Natural killer cell (primary cell): Measurements from ENCODE around the gene KIAA0232. TPM values are rescaled to one million over a fixed set of nuclear protein-coding genes. Genes with fewer than 3 reads are reported as not detected.
"Not testable (repeated sequence)": the region's sequence is repeated elsewhere in the genome, so short reads cannot be mapped to it uniquely, and the experiment has no call there.

Experiments used
- ATAC-seq, 3 donors: fragments of 150-1000 bp in 2 of 3; fragments of 200-7000 bp in 1 of 3; cut with Tn5 transposase; 1 replicate in 1 of 3; 2 replicates in 2 of 3; pipeline ENCODE4 v1.10.0; 2021; ENCODE audit warnings: mild to moderate bottlenecking in 2 of 3, moderate library complexity in 2 of 3
- DNase-seq, 2 donors: peaks; one replicate each; pipeline versions ENCODE4 v3.0.0 to v3.0.0-alpha.2; 2013 to 2021; ENCODE audit warnings: mixed read lengths in 1 of 2
- H3K27ac ChIP-seq: one replicate; pipeline ENCODE4 v1.5.1; 2013; ENCODE audit warnings: mild to moderate bottlenecking, low read length
- H3K27me3 ChIP-seq: one replicate; pipeline ENCODE4 v1.6.1; 2013; ENCODE audit warnings: low read length; ENCODE audit not compliant: control insufficient read depth, insufficient read depth
- H3K36me3 ChIP-seq: one replicate; pipeline ENCODE4 v1.6.1; 2013; ENCODE audit warnings: low read length; ENCODE audit not compliant: control insufficient read depth, insufficient read depth
- H3K4me1 ChIP-seq: one replicate; pipeline ENCODE4 v1.6.1; 2013; ENCODE audit warnings: low read length; ENCODE audit not compliant: control insufficient read depth, insufficient read depth
- H3K4me3 ChIP-seq: one replicate; pipeline ENCODE4 v1.5.1; 2013; ENCODE audit warnings: low read length
- H3K9me3 ChIP-seq: one replicate; pipeline ENCODE4 v1.6.1; 2013; ENCODE audit warnings: low read length; ENCODE audit not compliant: control insufficient read depth, insufficient read depth
- H3K27ac Mint-ChIP-seq, 2 donors: one replicate each; pipeline ENCODE4 v1.8.0; 2022; ENCODE audit warnings: mild to moderate bottlenecking in 2 of 2, mixed read lengths in 2 of 2, moderate library complexity in 1 of 2
- H3K27me3 Mint-ChIP-seq, 2 donors: one replicate each; pipeline ENCODE4 v1.8.0; 2022; ENCODE audit warnings: low read depth in 2 of 2, mixed read lengths in 2 of 2
- H3K36me3 Mint-ChIP-seq: one replicate; pipeline ENCODE4 v1.8.0; 2022; ENCODE audit warnings: mixed read lengths
- H3K4me1 Mint-ChIP-seq, 2 donors: one replicate each; pipeline ENCODE4 v1.8.0; 2022; ENCODE audit warnings: mixed read lengths in 2 of 2
- H3K4me3 Mint-ChIP-seq: one replicate; pipeline ENCODE4 v1.8.0; 2022; ENCODE audit warnings: mild to moderate bottlenecking, moderate library complexity, mixed read lengths
- H3K9me3 Mint-ChIP-seq, 2 donors: one replicate each; pipeline ENCODE4 v1.8.0; 2022; ENCODE audit warnings: mixed read lengths in 2 of 2
- CTCF ChIP-seq: fragments of 200-600 bp; IDR thresholded peaks from one replicate; pipeline ENCODE4 v1.8.0; 2022; ENCODE audit warnings: antibody characterized with exemption
- WGBS: methylation state at CpG from one replicate; pipeline ENCODE4 v1.1.7; 2013; ENCODE audit warnings: missing lambda C conversion rate; ENCODE audit not compliant: insufficient coverage; 5-methylcytosine and 5-hydroxymethylcytosine counted together
- intact Hi-C: fragments of 100-400 bp; cut with micrococcal nuclease; formaldehyde crosslinking; loops from one replicate; pipeline ENCODE4 v1.14.2; 2022
- total RNA-seq, 4 donors: library from RNA; stranded (reverse); fragments of 120-200 nt in 1 of 4; gene quantifications; one replicate each; pipeline versions ENCODE4 v1.2.3 to v1.2.4, GENCODE V29; 2013 to 2022

KIAA0232 gene
- total RNA-seq, 3 donors from 2014 or later (not counting 1 experiment from before 2014, with no cell fraction given): 24.7 to 30.3 (median 28.6) TPM

- H3K4me1 ChIP-seq: peaks cover 11% of the 10 kb centered on the region
- H3K27me3 ChIP-seq: no peaks in the 10 kb centered on the region
- Mint-ChIP-seq H3K27me3 (no peaks in the 10 kb centered on the region), H3K4me3 (peak overlapping the region; percentile 69), H3K4me1 (peaks cover 62 to 63% of the 10 kb centered on the region in 2 donors), H3K27ac (peak overlapping the region; percentile 39 to 73), H3K9me3 (no peaks in the 10 kb centered on the region), H3K36me3 (peaks cover 8% of the 10 kb centered on the region)
- 66% methylated on average over 4 of the region's 4 CpGs for WGBS
- intact Hi-C loops: no loop called here
- ATAC-seq: peak; percentile 71 to 82 (median 80)
- no peaks in the 10 kb centered on the region for H3K36me3 ChIP-seq
- DNase-seq: no peak
- no peak overlapping the region for H3K27ac ChIP-seq
- no peaks in the 10 kb centered on the region for H3K9me3 ChIP-seq
- no peak overlapping the region for H3K4me3 ChIP-seq
- TF ChIP-seq CTCF: no peak
Observed at GRCh38 chr4:6794189-6794588, 11.7 kb downstream of the KIAA0232 start.

- H3K27me3 Mint-ChIP-seq: no peaks in the 10 kb centered on the region
- intact Hi-C loops: loop anchor here (2.0 kb wide), 1 partner anchor 17 kb away; no protein-coding TSS in a partner anchor
- Histone ChIP-seq H3K4me1 (peaks cover 11% of the 10 kb centered on the region), H3K36me3 (no peaks in the 10 kb centered on the region), H3K27ac (no peak overlapping the region), H3K9me3 (no peaks in the 10 kb centered on the region), H3K4me3 (no peak overlapping the region), H3K27me3 (no peaks in the 10 kb centered on the region)
- DNase-seq (no peak), ATAC-seq (no peak)
- peak overlapping the region; percentile 74 to 76 for H3K27ac Mint-ChIP-seq
- WGBS: 98% methylated on average over 8 of the region's 8 CpGs
- peaks cover 8% of the 10 kb centered on the region for H3K36me3 Mint-ChIP-seq
- H3K9me3 Mint-ChIP-seq: no peaks in the 10 kb centered on the region
- no peak overlapping the region for H3K4me3 Mint-ChIP-seq
- H3K4me1 Mint-ChIP-seq: peaks cover 70% of the 10 kb centered on the region in 2 donors
- no peak for TF ChIP-seq CTCF
Observed at GRCh38 chr4:6795821-6796220, 13.3 kb downstream of the KIAA0232 start.

- H3K36me3 Mint-ChIP-seq, H3K36me3 ChIP-seq, H3K4me3 ChIP-seq, H3K4me3 Mint-ChIP-seq, DNase-seq, ATAC-seq, H3K27me3 ChIP-seq, H3K27ac ChIP-seq, H3K9me3 ChIP-seq, H3K27me3 Mint-ChIP-seq, H3K9me3 Mint-ChIP-seq: not testable (repeated sequence)
- no CpG with 5 or more reads among the region's 4 CpGs for WGBS
- H3K4me1 Mint-ChIP-seq: peaks cover 60 to 63% of the 10 kb centered on the region in 2 donors
- peak overlapping the region in 1 of 2 donors; percentile 67 for H3K27ac Mint-ChIP-seq
- peaks cover 14% of the 10 kb centered on the region for H3K4me1 ChIP-seq
- intact Hi-C loops: loop anchor here (2.0 kb wide), 1 partner anchor 15 kb away; no protein-coding TSS in a partner anchor
Observed at GRCh38 chr4:6797368-6797767, 14.8 kb downstream of the KIAA0232 start.

GRCh38 chr4:6799091-6799490 lies 16.6 kb downstream of the KIAA0232 start:
- 92% methylated on average over 3 of the region's 3 CpGs for WGBS
- no peaks in the 10 kb centered on the region for H3K36me3 ChIP-seq

More at GRCh38 chr4:6799091-6799490, 16.6 kb downstream of the KIAA0232 start:
- no peak overlapping the region for H3K4me3 ChIP-seq
- H3K27ac ChIP-seq: no peak overlapping the region
- H3K4me1 Mint-ChIP-seq: peaks cover 44 to 59% of the 10 kb centered on the region in 2 donors
- H3K4me1 ChIP-seq: peaks cover 9% of the 10 kb centered on the region
- no peaks in the 10 kb centered on the region for H3K9me3 ChIP-seq
- H3K27me3 ChIP-seq: no peaks in the 10 kb centered on the region
- DNase-seq (no peak), ATAC-seq (no peak)
- intact Hi-C loops: no loop called here
- TF ChIP-seq CTCF: no peak
- H3K4me3 Mint-ChIP-seq: no peak overlapping the region
- no peaks in the 10 kb centered on the region for H3K27me3 Mint-ChIP-seq
- no peaks in the 10 kb centered on the region for H3K9me3 Mint-ChIP-seq
- peak overlapping the region; percentile 6 to 72 for H3K27ac Mint-ChIP-seq
- no peaks in the 10 kb centered on the region for H3K36me3 Mint-ChIP-seq
